K562 (cell line): Measurements from ENCODE around the gene MAGOHB. TPM values are rescaled to one million over a fixed set of nuclear protein-coding genes. Genes with fewer than 3 reads are reported as not detected.

Source experiments
- ATAC-seq: fragments of 200-7000 bp; cut with Tn5 transposase; 3 replicates; pipeline ENCODE4 v1.9.1; 2020; ENCODE audit warnings: moderate library complexity
- BruUV-seq: library from RNA; stranded (reverse); fragments of 400-500 nt; replicated peaks from 2 replicates; lab custom pipeline; 2021; lab: Mats Ljungman, UMichigan
- CTCF ChIA-PET: fragments of 300-600 bp; formaldehyde crosslinking; extraction: SDS; loops from one replicate; lab custom pipeline; 2021; ENCODE audit warnings: low intra/inter-chr PET ratio; lab: Yijun Ruan, JAX
- POLR2A ChIA-PET: fragments of 300-600, 350-650 bp; sonication (Branson Sonifier 250); formaldehyde crosslinking; extraction: SDS; loops from one replicate; lab custom pipeline; 2021; ENCODE audit warnings: antibody characterized with exemption, inconsistent platforms; lab: Yijun Ruan, JAX
- DNase-seq, 4 experiments: peaks; one replicate each; pipeline versions ENCODE4 v3.0.0 to v3.0.0-alpha.2; 2011 to 2018; ENCODE audit warnings: low spot score in 3 of 4, mixed read lengths in 3 of 4; ENCODE audit errors: extremely low read depth in 1 of 4
- FAIRE-seq: peaks from 2 replicates; lab custom pipeline; 2011; peaks lifted over from hg19 to GRCh38; lab: Jason Lieb, UNC
- H2AFZ ChIP-seq: 2 replicates; pipeline ENCODE4 v1.6.0; 2011; ENCODE audit warnings: low read depth, low read length, control low read depth, inconsistent platforms
- H3K27ac ChIP-seq: fragments of 200-600 bp; 3 replicates; pipeline ENCODE4 v1.8.0; 2011; ENCODE audit warnings: low read depth, mild to moderate bottlenecking, control low read depth, inconsistent platforms, low read length, moderate library complexity, mixed read lengths; ENCODE audit errors: extremely low read depth
- H3K27me3 ChIP-seq, 2 experiments: fragments of 300-600 bp in 1 of 2; 2 replicates in 1 of 2; 3 replicates in 1 of 2; pipeline versions ENCODE4 v1.6.0 to v1.8.0; 2011; ENCODE audit warnings: inconsistent platforms in 2 of 2, low read length in 2 of 2, mild to moderate bottlenecking in 1 of 2, mixed read lengths in 1 of 2, moderate library complexity in 1 of 2; ENCODE audit not compliant: control insufficient read depth in 2 of 2, insufficient read depth in 2 of 2
- H3K36me3 ChIP-seq: fragments of 300-600 bp; 3 replicates; pipeline ENCODE4 v1.8.0; 2011; ENCODE audit warnings: mild to moderate bottlenecking, low read length, inconsistent platforms; ENCODE audit not compliant: control insufficient read depth, insufficient read depth
- H3K4me1 ChIP-seq, 2 experiments: fragments of 200-600 bp in 1 of 2; replicated peaks in 1 of 2; 2 replicates in 1 of 2; 3 replicates in 1 of 2; pipeline versions ENCODE4 v1.5.1 to v1.8.0; 2011; ENCODE audit warnings: inconsistent platforms in 2 of 2, low read length in 2 of 2, mild to moderate bottlenecking in 1 of 2, mixed read lengths in 1 of 2, moderate library complexity in 1 of 2; ENCODE audit not compliant: control insufficient read depth in 2 of 2, insufficient read depth in 2 of 2
- H3K4me2 ChIP-seq: 2 replicates; pipeline ENCODE4 v1.6.1; 2011; ENCODE audit warnings: low read length, control low read depth, inconsistent platforms, mixed read lengths; ENCODE audit not compliant: insufficient read depth
- H3K4me3 ChIP-seq: fragments of 200-600 bp; sonication (generic), shearing (Covaris generic); 2 replicates; pipeline ENCODE4 v1.5.1; 2016; ENCODE audit warnings: control low read depth, inconsistent platforms
- H3K79me2 ChIP-seq: fragments of 200-600 bp; 3 replicates; pipeline ENCODE4 v1.8.0; 2011; ENCODE audit warnings: low read length, inconsistent platforms; ENCODE audit not compliant: control insufficient read depth, insufficient read depth
- H3K9ac ChIP-seq, 2 experiments: 2 replicates each; pipeline versions ENCODE4 v1.6.0 to v1.6.1; 2011; ENCODE audit warnings: low read depth in 2 of 2, low read length in 2 of 2, control low read depth in 1 of 2, inconsistent platforms in 1 of 2, mild to moderate bottlenecking in 1 of 2, mixed read lengths in 1 of 2; ENCODE audit not compliant: insufficient read depth in 1 of 2
- H3K9me1 ChIP-seq: one replicate; pipeline ENCODE4 v1.6.0; 2011; ENCODE audit warnings: inconsistent platforms, mild to moderate bottlenecking, low read length, moderate library complexity; ENCODE audit not compliant: control insufficient read depth, insufficient read depth
- H3K9me3 ChIP-seq: replicated peaks from 2 replicates; pipeline ENCODE4 v1.5.1; 2011; ENCODE audit warnings: low read depth, low read length, inconsistent platforms; ENCODE audit not compliant: control insufficient read depth, insufficient read depth
- H4K20me1 ChIP-seq: replicated peaks from 2 replicates; pipeline ENCODE4 v1.6.1; 2011; ENCODE audit warnings: low read length, inconsistent platforms, mixed read lengths; ENCODE audit not compliant: control insufficient read depth, insufficient read depth
- DIDO1 ChIP-seq: fragments of 450-650 bp; IDR thresholded peaks from 2 replicates; pipeline ENCODE4 v1.6.1; 2016; ENCODE audit warnings: low read depth, missing biosample characterization, missing genetic modification characterization
- ELF1 ChIP-seq: fragments of 200-800 bp; sonication (Bioruptor generic); IDR thresholded peaks from 2 replicates; pipeline ENCODE4 v1.6.1; 2016; ENCODE audit warnings: missing genetic modification characterization, missing compliant biosample characterization
- ESRRB ChIP-seq: fragments of 250-450 bp; sonication (Bioruptor Pico); IDR thresholded peaks from 2 replicates; pipeline ENCODE4 v1.5.0; 2020; ENCODE audit warnings: mild to moderate bottlenecking, moderate library complexity, borderline replicate concordance
- ETV1 ChIP-seq: fragments of 450-650 bp; conservative IDR thresholded peaks from 2 replicates; pipeline ENCODE4 v1.6.1; 2016; ENCODE audit warnings: missing genetic modification characterization, control low read depth, low read depth, missing compliant biosample characterization
- GABPB1 ChIP-seq: sonication (generic); formaldehyde crosslinking; IDR thresholded peaks from 2 replicates; pipeline ENCODE4 v1.8.0; 2022; ENCODE audit warnings: mild to moderate bottlenecking, missing genetic modification reagents
- ILF3 ChIP-seq: fragments of 450-650 bp; IDR thresholded peaks from 2 replicates; pipeline ENCODE4 v1.6.1; 2018; ENCODE audit warnings: antibody characterized with exemption, mild to moderate bottlenecking, moderate library complexity, borderline replicate concordance
- ILK ChIP-seq: fragments of 450-650 bp; IDR thresholded peaks from 2 replicates; pipeline ENCODE4 v1.6.1; 2016; ENCODE audit warnings: missing genetic modification characterization, low read depth, mild to moderate bottlenecking, missing compliant biosample characterization, moderate library complexity, borderline replicate concordance
- SREBF1 ChIP-seq: fragments of 150-350 bp; IDR thresholded peaks from 2 replicates; pipeline ENCODE4 v1.6.1; 2014; ENCODE audit warnings: antibody characterized with exemption, low read depth, low read length, borderline replicate concordance
- ZC3H4 ChIP-seq: sonication (generic); formaldehyde crosslinking; IDR thresholded peaks from 2 replicates; pipeline ENCODE4 v1.9.0; 2021; ENCODE audit warnings: missing genetic modification reagents, borderline replicate concordance
- ZNF184 ChIP-seq: sonication (generic); formaldehyde crosslinking; IDR thresholded peaks from 2 replicates; pipeline ENCODE4 v1.5.0; 2020; ENCODE audit warnings: missing genetic modification reagents
- WGBS: fragments of 100-300 bp; shearing (Covaris generic); methylation state at CpG from one replicate; pipeline ENCODE4 v1.1.6; 2016; ENCODE audit warnings: low coverage, mixed read lengths; ENCODE audit not compliant: insufficient coverage; ENCODE audit errors: missing lambda C conversion rate; 5-methylcytosine and 5-hydroxymethylcytosine counted together
- in situ Hi-C: fragments of 300-500 bp; cut with MboI; formaldehyde crosslinking; loops from 4 replicates; pipeline ENCODE4 v1.15.0; 2018; ENCODE audit warnings: inconsistent platforms, mixed read lengths
- intact Hi-C: fragments of 100-400 bp; cut with micrococcal nuclease; formaldehyde crosslinking; loops from 2 replicates; pipeline ENCODE4 v1.14.2; 2022
- polyA plus RNA-seq, 8 experiments: library from polyadenylated mRNA; depleted of rRNA in 4 of 8; stranded (reverse) in 5 of 8; unstranded in 3 of 8; fragments of >200 nt; fragmentation: Nextera tagmentation in 2 of 8; fragmentation: Illumina TruSeq in 1 of 8; extraction: Ambion mirVana in 2 of 8; extraction: Trizol in 1 of 8; gene quantifications; 2 replicates each; pipeline versions ENCODE4 v1.2.1 to v1.2.3, GENCODE V29; 2011 to 2014; ENCODE audit warnings: inconsistent platforms in 1 of 8, missing spikeins in 1 of 8
- total RNA-seq, 7 experiments: library from RNA; depleted of rRNA in 6 of 7; stranded (reverse); fragments of >200 nt in 6 of 7; fragmentation: Illumina TruSeq in 2 of 7; extraction: Trizol in 2 of 7; gene quantifications; 2 replicates each; pipeline versions ENCODE4 v1.2.1 to v1.2.3, GENCODE V29; 2011 to 2021; ENCODE audit warnings: low replicate concordance in 1 of 7
- TF ChIP-seq, protein P1 (sequence below): fragments of 450-650 bp; IDR thresholded peaks from 2 replicates; pipeline ENCODE4 v1.6.1; 2018; ENCODE audit warnings: mild to moderate bottlenecking, low read depth; ENCODE audit not compliant: partially characterized antibody
- TF ChIP-seq, protein P2 (sequence below): fragments of 450-650 bp; conservative IDR thresholded peaks from 2 replicates; pipeline ENCODE4 v1.6.1; 2016; ENCODE audit warnings: missing genetic modification characterization, low read depth, mild to moderate bottlenecking, control low read depth, missing compliant biosample characterization
- TF ChIP-seq, protein P3 (sequence below): sonication (generic); formaldehyde crosslinking; IDR thresholded peaks from 2 replicates; pipeline ENCODE4 v1.8.1; 2023; ENCODE audit warnings: mild to moderate bottlenecking, missing genetic modification reagents

MAGOHB gene
- total and polyA plus RNA-seq, 9 of the 15 experiments (the other 6 are each of a cell fraction or from before 2014, with no cell fraction given) = 34.5 to 177 (median 85.4) TPM

GRCh38 chr12:10584415-10584814 lies 29.0 kb downstream of the MAGOHB start:
- no peak for FAIRE-seq
- no TSS peak for BruUV-seq
- Histone ChIP-seq H3K4me2 (no peak overlapping the region), H3K9ac (no peak overlapping the region), H3K79me2 (no peaks in the 10 kb centered on the region)
- intact Hi-C loops = no loop called here
- WGBS = 83% methylated on average over 1 of the region's 1 CpG
- TF ChIP-seq, protein P1, sequence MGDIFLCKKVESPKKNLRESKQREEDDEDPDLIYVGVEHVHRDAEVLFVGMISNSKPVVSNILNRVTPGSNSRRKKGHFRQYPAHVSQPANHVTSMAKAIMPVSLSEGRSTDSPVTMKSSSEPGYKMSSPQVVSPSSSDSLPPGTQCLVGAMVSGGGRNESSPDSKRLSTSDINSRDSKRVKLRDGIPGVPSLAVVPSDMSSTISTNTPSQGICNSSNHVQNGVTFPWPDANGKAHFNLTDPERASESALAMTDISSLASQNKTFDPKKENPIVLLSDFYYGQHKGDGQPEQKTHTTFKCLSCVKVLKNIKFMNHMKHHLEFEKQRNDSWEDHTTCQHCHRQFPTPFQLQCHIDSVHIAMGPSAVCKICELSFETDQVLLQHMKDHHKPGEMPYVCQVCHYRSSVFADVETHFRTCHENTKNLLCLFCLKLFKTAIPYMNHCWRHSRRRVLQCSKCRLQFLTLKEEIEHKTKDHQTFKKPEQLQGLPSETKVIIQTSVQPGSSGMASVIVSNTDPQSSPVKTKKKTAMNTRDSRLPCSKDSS = no peak
- TF ChIP-seq, protein P2, sequence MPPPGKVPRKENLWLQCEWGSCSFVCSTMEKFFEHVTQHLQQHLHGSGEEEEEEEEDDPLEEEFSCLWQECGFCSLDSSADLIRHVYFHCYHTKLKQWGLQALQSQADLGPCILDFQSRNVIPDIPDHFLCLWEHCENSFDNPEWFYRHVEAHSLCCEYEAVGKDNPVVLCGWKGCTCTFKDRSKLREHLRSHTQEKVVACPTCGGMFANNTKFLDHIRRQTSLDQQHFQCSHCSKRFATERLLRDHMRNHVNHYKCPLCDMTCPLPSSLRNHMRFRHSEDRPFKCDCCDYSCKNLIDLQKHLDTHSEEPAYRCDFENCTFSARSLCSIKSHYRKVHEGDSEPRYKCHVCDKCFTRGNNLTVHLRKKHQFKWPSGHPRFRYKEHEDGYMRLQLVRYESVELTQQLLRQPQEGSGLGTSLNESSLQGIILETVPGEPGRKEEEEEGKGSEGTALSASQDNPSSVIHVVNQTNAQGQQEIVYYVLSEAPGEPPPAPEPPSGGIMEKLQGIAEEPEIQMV (tag) = no peak
- TF ChIP-seq DIDO1 (tag) (no peak), ILK (tag) (no peak), ILF3 (no peak), ETV1 (tag) (no peak), ELF1 (tag) (no peak), ZNF184 (CRISPR knock-in tag) (no peak), ZC3H4 (no peak), ESRRB (CRISPR knock-in tag) (no peak), SREBF1 (no peak), GABPB1 (no peak)
- TF ChIP-seq, protein P3, sequence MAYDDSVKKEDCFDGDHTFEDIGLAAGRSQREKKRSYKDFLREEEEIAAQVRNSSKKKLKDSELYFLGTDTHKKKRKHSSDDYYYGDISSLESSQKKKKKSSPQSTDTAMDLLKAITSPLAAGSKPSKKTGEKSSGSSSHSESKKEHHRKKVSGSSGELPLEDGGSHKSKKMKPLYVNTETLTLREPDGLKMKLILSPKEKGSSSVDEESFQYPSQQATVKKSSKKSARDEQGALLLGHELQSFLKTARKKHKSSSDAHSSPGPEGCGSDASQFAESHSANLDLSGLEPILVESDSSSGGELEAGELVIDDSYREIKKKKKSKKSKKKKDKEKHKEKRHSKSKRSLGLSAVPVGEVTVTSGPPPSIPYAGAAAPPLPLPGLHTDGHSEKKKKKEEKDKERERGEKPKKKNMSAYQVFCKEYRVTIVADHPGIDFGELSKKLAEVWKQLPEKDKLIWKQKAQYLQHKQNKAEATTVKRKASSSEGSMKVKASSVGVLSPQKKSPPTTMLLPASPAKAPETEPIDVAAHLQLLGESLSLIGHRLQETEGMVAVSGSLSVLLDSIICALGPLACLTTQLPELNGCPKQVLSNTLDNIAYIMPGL = no peak
- TF ChIP-seq, all 486 proteins: peak for 0
- ATAC-seq = no peak
- Histone ChIP-seq H3K36me3 (no peaks in the 10 kb centered on the region), H4K20me1 (no peaks in the 10 kb centered on the region), H3K4me1 (no peaks in the 10 kb centered on the region), H3K27ac (no peak overlapping the region), H3K9me1 (no peaks in the 10 kb centered on the region), H2AFZ (no peak overlapping the region), H3K9me3 (peaks cover 2% of the 10 kb centered on the region; the same call in 1 of the 2 replicates), H3K4me3 (no peak overlapping the region), H3K27me3 (no peaks in the 10 kb centered on the region)
- ChIA-PET CTCF (no interaction called here), POLR2A (no interaction called here)
- DNase-seq = no peak
- in situ Hi-C loops = no loop called here
